H9 (cell line): ENCODE measurements around the gene IRF2. TPM values are rescaled to one million over a fixed set of nuclear protein-coding genes. Genes with fewer than 3 reads are reported as not detected.

Source experiments
- DNase-seq: peaks from one replicate; pipeline ENCODE4 v3.0.0-alpha.2; 2017
- H2AFZ ChIP-seq: one replicate; pipeline ENCODE4 v1.6.1; 2013; ENCODE audit warnings: mild to moderate bottlenecking, low read length, control low read depth, moderate library complexity
- H2AK5ac ChIP-seq: 2 replicates; pipeline ENCODE4 v1.6.1; 2013; ENCODE audit warnings: low read length, control low read depth, mixed read lengths; ENCODE audit not compliant: insufficient read length
- H2BK120ac ChIP-seq: one replicate; pipeline ENCODE4 v1.6.1; 2013; ENCODE audit warnings: low read depth, mild to moderate bottlenecking, low read length, control low read depth, inconsistent platforms; ENCODE audit not compliant: poor library complexity, severe bottlenecking
- H2BK12ac ChIP-seq: 2 replicates; pipeline ENCODE4 v1.6.1; 2013; ENCODE audit warnings: low read length, control low read depth, mixed read lengths, low read depth; ENCODE audit not compliant: insufficient read length
- H2BK15ac ChIP-seq: 2 replicates; pipeline ENCODE4 v1.6.1; 2013; ENCODE audit warnings: low read depth, low read length, control low read depth
- H2BK20ac ChIP-seq: one replicate; pipeline ENCODE4 v1.6.1; 2013; ENCODE audit warnings: low read depth, mild to moderate bottlenecking, low read length, control low read depth, inconsistent platforms; ENCODE audit not compliant: poor library complexity, severe bottlenecking
- H2BK5ac ChIP-seq: 2 replicates; pipeline ENCODE4 v1.6.1; 2013; ENCODE audit warnings: low read length, control low read depth, mixed read lengths; ENCODE audit not compliant: insufficient read length
- H3K14ac ChIP-seq: 2 replicates; pipeline ENCODE4 v1.6.1; 2013; ENCODE audit warnings: low read length, control low read depth; ENCODE audit not compliant: insufficient read depth
- H3K18ac ChIP-seq: 2 replicates; pipeline ENCODE4 v1.6.1; 2013; ENCODE audit warnings: low read depth, mild to moderate bottlenecking, mixed read lengths, low read length, control low read depth; ENCODE audit not compliant: insufficient read length
- H3K23ac ChIP-seq: 2 replicates; pipeline ENCODE4 v1.6.1; 2013; ENCODE audit warnings: low read length, control low read depth, mixed read lengths, low read depth; ENCODE audit not compliant: insufficient read length
- H3K23me2 ChIP-seq: 2 replicates; pipeline ENCODE4 v1.6.1; 2013; ENCODE audit warnings: low read depth, mild to moderate bottlenecking, mixed read lengths, low read length, control low read depth; ENCODE audit not compliant: insufficient read length, poor library complexity, severe bottlenecking
- H3K27ac ChIP-seq: 2 replicates; pipeline ENCODE4 v1.5.1; 2013; ENCODE audit warnings: low read length, control low read depth, mixed read lengths, low read depth; ENCODE audit not compliant: insufficient read length
- H3K27me3 ChIP-seq: 2 replicates; pipeline ENCODE4 v1.6.1; 2013; ENCODE audit warnings: low read length, control low read depth, inconsistent platforms; ENCODE audit not compliant: insufficient read depth
- H3K4ac ChIP-seq: 2 replicates; pipeline ENCODE4 v1.6.1; 2013; ENCODE audit warnings: low read depth, mild to moderate bottlenecking, control low read depth, inconsistent platforms, low read length, moderate library complexity
- H3K4me1 ChIP-seq: 2 replicates; pipeline ENCODE4 v1.6.1; 2013; ENCODE audit warnings: low read length, control low read depth, inconsistent platforms; ENCODE audit not compliant: insufficient read depth
- H3K4me2 ChIP-seq: 2 replicates; pipeline ENCODE4 v1.6.1; 2013; ENCODE audit warnings: low read length, control low read depth, mixed read lengths; ENCODE audit not compliant: insufficient read length, insufficient read depth
- H3K56ac ChIP-seq: 2 replicates; pipeline ENCODE4 v1.6.1; 2013; ENCODE audit warnings: low read depth, mild to moderate bottlenecking, mixed read lengths, low read length, control low read depth; ENCODE audit not compliant: insufficient read length
- H3K79me1 ChIP-seq: 2 replicates; pipeline ENCODE4 v1.6.1; 2013; ENCODE audit warnings: low read depth, mild to moderate bottlenecking, moderate library complexity, low read length, control low read depth, inconsistent platforms; ENCODE audit not compliant: insufficient read depth, poor library complexity, severe bottlenecking
- H3K79me2 ChIP-seq: 2 replicates; pipeline ENCODE4 v1.6.1; 2013; ENCODE audit warnings: low read length, control low read depth, inconsistent platforms; ENCODE audit not compliant: insufficient read depth
- H3K9ac ChIP-seq: 2 replicates; pipeline ENCODE4 v1.6.1; 2013; ENCODE audit warnings: low read length, control low read depth, mixed read lengths; ENCODE audit not compliant: insufficient read length; ENCODE audit errors: extremely low read depth
- H3K9me3 ChIP-seq: one replicate; pipeline ENCODE4 v1.6.1; 2013; ENCODE audit warnings: low read depth, low read length, inconsistent platforms; ENCODE audit not compliant: control insufficient read depth
- H3T11ph ChIP-seq: one replicate; pipeline ENCODE4 v1.6.1; 2013; ENCODE audit warnings: mild to moderate bottlenecking, low read length, control low read depth, inconsistent platforms
- H4K20me1 ChIP-seq: one replicate; pipeline ENCODE4 v1.6.1; 2013; ENCODE audit not compliant: control insufficient read depth, insufficient read length, insufficient read depth
- H4K5ac ChIP-seq: 2 replicates; pipeline ENCODE4 v1.6.1; 2013; ENCODE audit warnings: low read depth, mild to moderate bottlenecking, mixed read lengths, low read length, control low read depth; ENCODE audit not compliant: insufficient read length
- H4K8ac ChIP-seq: replicated peaks from 2 replicates; pipeline ENCODE4 v1.6.1; 2013; ENCODE audit warnings: low read length, control low read depth, mixed read lengths, low read depth; ENCODE audit not compliant: insufficient read length
- H4K91ac ChIP-seq: 2 replicates; pipeline ENCODE4 v1.6.1; 2013; ENCODE audit warnings: low read depth, mild to moderate bottlenecking, moderate library complexity, mixed read lengths, low read length, control low read depth; ENCODE audit not compliant: insufficient read length
- H3K27ac Mint-ChIP-seq, 3 experiments: 2 replicates in 2 of 3; 3 replicates in 1 of 3; pipeline ENCODE4 v1.8.0; 2020 to 2021; ENCODE audit warnings: mixed read lengths in 3 of 3, mild to moderate bottlenecking in 1 of 3, moderate library complexity in 1 of 3
- H3K27me3 Mint-ChIP-seq: 2 replicates; pipeline ENCODE4 v1.8.0; 2021; ENCODE audit warnings: low read depth, mild to moderate bottlenecking, moderate library complexity, mixed read lengths
- H3K36me3 Mint-ChIP-seq, 3 experiments: 2 replicates in 2 of 3; 3 replicates in 1 of 3; pipeline ENCODE4 v1.8.0; 2020 to 2021; ENCODE audit warnings: low read depth in 3 of 3, mixed read lengths in 3 of 3; ENCODE audit not compliant: insufficient read depth in 1 of 3
- H3K4me1 Mint-ChIP-seq, 2 experiments: 2 replicates each; pipeline ENCODE4 v1.8.0; 2020; ENCODE audit warnings: mixed read lengths in 2 of 2
- H3K4me3 Mint-ChIP-seq, 2 experiments: 2 replicates in 1 of 2; 3 replicates in 1 of 2; pipeline ENCODE4 v1.8.0; 2020 to 2021; ENCODE audit warnings: mild to moderate bottlenecking in 2 of 2, mixed read lengths in 2 of 2, moderate library complexity in 1 of 2
- H3K9me3 Mint-ChIP-seq, 2 experiments: 2 replicates in 1 of 2; 3 replicates in 1 of 2; pipeline ENCODE4 v1.8.0; 2020; ENCODE audit warnings: mild to moderate bottlenecking in 2 of 2, mixed read lengths in 2 of 2, moderate library complexity in 1 of 2
- CTCF ChIP-seq: fragments of 200-600 bp; sonication (generic); conservative IDR thresholded peaks from 3 replicates; pipeline ENCODE4 v1.8.0; 2021; ENCODE audit warnings: antibody characterized with exemption, mild to moderate bottlenecking
- WGBS: extraction: QIAGEN DNeasy Blood & Tissue Kit; methylation state at CpG from one replicate; pipeline ENCODE4 v1.1.7; 2013; ENCODE audit warnings: missing lambda C conversion rate, low lambda C conversion rate, mixed read lengths; ENCODE audit not compliant: insufficient read length; ENCODE audit errors: extremely low coverage; 5-methylcytosine and 5-hydroxymethylcytosine counted together
- total RNA-seq: library from RNA; stranded (reverse); gene quantifications from 2 replicates; pipeline ENCODE4 v1.2.1, GENCODE V29; 2021

IRF2 gene
- total RNA-seq, 1 experiment from 2014 or later = 13.5 TPM

GRCh38 chr4:184355111-184355604 lies 119.2 kb downstream of the IRF2 start:
- Histone ChIP-seq H3K56ac (no peak overlapping the region), H3K79me2 (no peaks in the 10 kb centered on the region), H3K23me2 (no peaks in the 10 kb centered on the region), H3K4me2 (no peak overlapping the region), H2BK120ac (no peak overlapping the region), H3T11ph (no peak overlapping the region), H4K20me1 (no peaks in the 10 kb centered on the region), H3K4ac (no peak overlapping the region), H3K18ac (no peak overlapping the region), H2BK15ac (no peak overlapping the region), H3K4me1 (no peaks in the 10 kb centered on the region), H3K27ac (no peak overlapping the region), H3K23ac (no peak overlapping the region), H3K9me3 (no peaks in the 10 kb centered on the region), H3K14ac (peak overlapping the region; percentile 34; the same call in 1 of the 2 replicates), H4K91ac (no peak overlapping the region), H2BK12ac (no peak overlapping the region), H2AFZ (no peak overlapping the region), H4K5ac (no peak overlapping the region), H3K79me1 (no peaks in the 10 kb centered on the region), H4K8ac (no peak overlapping the region), H2AK5ac (no peak overlapping the region), H2BK20ac (no peak overlapping the region), H3K27me3 (no peaks in the 10 kb centered on the region), H2BK5ac (no peak overlapping the region), H3K9ac (no peak overlapping the region)
- Mint-ChIP-seq H3K36me3 (peaks cover 0 to 8% (median 0%) of the 10 kb centered on the region in 3 experiments; a peak in 1 of 7 replicates), H3K27me3 (no peaks in the 10 kb centered on the region; the same call in 1 of the 2 replicates), H3K4me1 (peaks cover 13 to 16% of the 10 kb centered on the region in 2 experiments), H3K27ac (no peak overlapping the region), H3K9me3 (peaks cover 0 to 5% of the 10 kb centered on the region in 2 experiments; a peak in 2 of 5 replicates), H3K4me3 (no peak overlapping the region)
- DNase-seq = peak; percentile 19
- WGBS = no CpG with 5 or more reads among the region's 2 CpGs
- TF ChIP-seq CTCF = no peak
